Adrenal gland (tissue), 12 donors: ENCODE data around the gene DNAH1. TPM values are rescaled to one million over a fixed set of nuclear protein-coding genes. Genes with fewer than 3 reads are reported as not detected.

Experiments used
- DNase-seq, 7 donors: peaks; one replicate each; pipeline ENCODE4 v3.0.0-alpha.2; 2019 to 2020
- H3K27ac ChIP-seq, 5 donors: fragments of 200-600 bp; sonication (generic) in 4 of 5; 1 replicate in 3 of 5; 2 replicates in 2 of 5; pipeline versions ENCODE4 v1.5.1 to v1.8.0; 2016 to 2020; ENCODE audit warnings: mild to moderate bottlenecking in 1 of 5
- H3K27me3 ChIP-seq: fragments of 200-600 bp; 2 replicates; pipeline ENCODE4 v1.8.0; 2021
- H3K36me3 ChIP-seq, 2 donors: fragments of 200-600 bp; replicated peaks in 1 of 2; 1 replicate in 1 of 2; 2 replicates in 1 of 2; pipeline versions ENCODE4 v1.5.1 to v1.8.0; 2018 to 2022
- H3K4me1 ChIP-seq, 2 donors: fragments of 200-600 bp; replicated peaks in 1 of 2; 1 replicate in 1 of 2; 2 replicates in 1 of 2; pipeline versions ENCODE4 v1.5.1 to v1.8.0; 2018 to 2021
- H3K4me3 ChIP-seq, 4 donors: fragments of 200-600 bp; sonication (generic) in 3 of 4; one replicate each; pipeline ENCODE4 v1.5.1; 2016 to 2018
- H3K9me3 ChIP-seq, 3 donors: fragments of 200-600 bp; sonication (generic) in 1 of 3; replicated peaks in 1 of 3; 1 replicate in 2 of 3; 2 replicates in 1 of 3; pipeline versions ENCODE4 v1.5.1 to v1.8.0; 2016 to 2021
- POLR2A ChIP-seq, 2 donors: fragments of 450-650 bp; IDR thresholded peaks; one replicate each; pipeline ENCODE4 v1.6.1; 2017; ENCODE audit warnings: antibody characterized with exemption in 2 of 2, mild to moderate bottlenecking in 2 of 2, moderate library complexity in 1 of 2
- WGBS, 4 donors: extraction: QIAGEN DNeasy Blood & Tissue Kit in 2 of 4; methylation state at CpG; one replicate each; pipeline versions ENCODE4 v1.1.5 to v1.1.7; 2013 to 2017; 5-methylcytosine and 5-hydroxymethylcytosine counted together
- intact Hi-C, 2 donors: fragments of 100-400 bp; cut with DNase I; formaldehyde crosslinking; loops; one replicate each; pipeline versions ENCODE4 v1.14.1 to v1.15.0; 2022 to 2023
- polyA plus RNA-seq, 3 donors: library from polyadenylated mRNA; stranded (reverse); fragments of 200-250 nt in 2 of 3; fragments of 350-450 nt in 1 of 3; fragmentation: Illumina TruSeq in 1 of 3; extraction: RNeasy Lipid Tissue Mini Kit (QIAGEN cat#74804) in 1 of 3; gene quantifications; one replicate each; pipeline ENCODE4 v1.2.3, GENCODE V29; 2013 to 2014
- total RNA-seq, 9 donors: library from RNA; depleted of rRNA in 4 of 9; stranded (reverse); fragments of >200 nt in 4 of 9; fragments of 120-200 nt in 1 of 9; fragmentation: NEBNext Ultra II Directional in 1 of 9; extraction: Animal tissue kit (Norgen Biotek cat#: 25700) in 1 of 9; gene quantifications; one replicate each; pipeline versions ENCODE4 v1.1.0 to v1.2.4, GENCODE V29; 2013 to 2023
- TF ChIP-seq, protein P1 (sequence below), 6 experiments: fragments of 450-650 bp in 4 of 6; fragments of 200-600 bp in 2 of 6; sonication (generic) in 1 of 6; IDR thresholded peaks; 1 replicate in 5 of 6; 2 replicates in 1 of 6; pipeline versions ENCODE4 v1.5.1 to v1.8.0; 2016 to 2021; ENCODE audit warnings: antibody characterized with exemption in 6 of 6, mild to moderate bottlenecking in 2 of 6, moderate library complexity in 1 of 6
- donor health status: healthy with polysubstance abuse.
- donor health status: Bipolar disorder and iron deficiency.
- donor health status: DM: yes; HTN: yes; CAD: no.
- donor health status: DM: no; HTN: no; CAD: no.
- donor health status: DM: no; HTN: no; CAD: no.
- donor health status: DM: yes; HTN: yes; CAD: no.

The DNAH1 gene
- total and polyA plus RNA-seq, 12 donors, result 2.1 to 24.4 (median 9.0) TPM

- intact Hi-C loops, result no loop called here
- TF ChIP-seq POLR2A (IDR thresholded peaks at IDR 0.05), result no peak
- TF ChIP-seq, protein P1, sequence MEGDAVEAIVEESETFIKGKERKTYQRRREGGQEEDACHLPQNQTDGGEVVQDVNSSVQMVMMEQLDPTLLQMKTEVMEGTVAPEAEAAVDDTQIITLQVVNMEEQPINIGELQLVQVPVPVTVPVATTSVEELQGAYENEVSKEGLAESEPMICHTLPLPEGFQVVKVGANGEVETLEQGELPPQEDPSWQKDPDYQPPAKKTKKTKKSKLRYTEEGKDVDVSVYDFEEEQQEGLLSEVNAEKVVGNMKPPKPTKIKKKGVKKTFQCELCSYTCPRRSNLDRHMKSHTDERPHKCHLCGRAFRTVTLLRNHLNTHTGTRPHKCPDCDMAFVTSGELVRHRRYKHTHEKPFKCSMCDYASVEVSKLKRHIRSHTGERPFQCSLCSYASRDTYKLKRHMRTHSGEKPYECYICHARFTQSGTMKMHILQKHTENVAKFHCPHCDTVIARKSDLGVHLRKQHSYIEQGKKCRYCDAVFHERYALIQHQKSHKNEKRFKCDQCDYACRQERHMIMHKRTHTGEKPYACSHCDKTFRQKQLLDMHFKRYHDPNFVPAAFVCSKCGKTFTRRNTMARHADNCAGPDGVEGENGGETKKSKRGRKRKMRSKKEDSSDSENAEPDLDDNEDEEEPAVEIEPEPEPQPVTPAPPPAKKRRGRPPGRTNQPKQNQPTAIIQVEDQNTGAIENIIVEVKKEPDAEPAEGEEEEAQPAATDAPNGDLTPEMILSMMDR (IDR thresholded peaks at IDR 0.05), result no peak
- DNase-seq, result peak in 4 of 7 donors; percentile 15 to 33 (median 30)
- H3K27ac ChIP-seq, result no peak overlapping the region
- no peaks in the 10 kb centered on the region for H3K9me3 ChIP-seq
- no peaks in the 10 kb centered on the region for H3K27me3 ChIP-seq
- no peak overlapping the region for H3K4me3 ChIP-seq
- no peaks in the 10 kb centered on the region for H3K36me3 ChIP-seq
- WGBS, 4 donors, result 80 to 84% (median 84%) methylated on average over 7 of the region's 7 CpGs
- peaks cover 5 to 10% of the 10 kb centered on the region in 2 donors for H3K4me1 ChIP-seq
Observed at GRCh38 chr3:52429779-52430415, 113.8 kb downstream of the DNAH1 start.

GRCh38 chr3:52430416-52430810 lies 114.3 kb downstream of the DNAH1 start:
- H3K36me3 ChIP-seq, result no peaks in the 10 kb centered on the region
- 88 to 98% (median 90%) methylated on average over 5 to 9 of the region's 9 CpGs for WGBS, 4 donors
- H3K9me3 ChIP-seq, result no peaks in the 10 kb centered on the region
- H3K4me1 ChIP-seq, result peaks cover 5 to 10% of the 10 kb centered on the region in 2 donors
- H3K27ac ChIP-seq, result no peak overlapping the region
- H3K4me3 ChIP-seq, result no peak overlapping the region
- intact Hi-C loops, result no loop called here
- H3K27me3 ChIP-seq, result no peaks in the 10 kb centered on the region
- DNase-seq, result peak in 1 of 7 donors; percentile 9
- no peak for TF ChIP-seq POLR2A (IDR thresholded peaks at IDR 0.05)
- TF ChIP-seq, protein P1 (IDR thresholded peaks at IDR 0.05), result no peak

- TF ChIP-seq, protein P1 (IDR thresholded peaks at IDR 0.05), result no peak
- TF ChIP-seq POLR2A (IDR thresholded peaks at IDR 0.05), result no peak
- WGBS, 4 donors, result 68 to 81% (median 73%) methylated on average over 10 of the region's 10 CpGs
Observed at GRCh38 chr3:52431459-52432223, 115.5 kb downstream of the DNAH1 start.

DNA sequence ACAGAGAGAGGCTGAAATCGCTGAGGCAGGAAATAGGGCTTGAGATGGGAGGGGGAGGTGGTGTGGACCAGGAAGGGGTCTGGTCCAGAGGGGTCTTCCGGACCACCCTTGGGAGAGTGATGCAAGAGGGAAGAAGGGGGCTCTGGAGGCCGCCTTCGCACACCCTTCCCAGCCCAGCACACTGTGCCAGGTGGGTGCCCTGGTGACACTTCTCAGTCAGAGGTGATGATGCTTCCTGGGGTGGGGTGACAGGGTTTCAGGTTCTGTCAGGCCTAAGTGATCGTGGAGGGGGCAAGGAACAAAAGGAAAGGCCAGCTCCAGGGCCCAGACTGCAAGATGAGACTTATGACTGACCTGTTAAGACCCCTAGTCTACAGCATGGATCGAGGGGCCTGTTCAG lies 116.1 kb downstream of the DNAH1 start:
- Histone ChIP-seq H3K9me3 (no peaks in the 10 kb centered on the region), H3K27me3 (no peaks in the 10 kb centered on the region), H3K4me3 (no peak overlapping the region), H3K4me1 (peaks cover 5 to 10% of the 10 kb centered on the region in 2 donors), H3K27ac (peak overlapping the region in 2 of 5 donors; percentile 1 to 34), H3K36me3 (no peaks in the 10 kb centered on the region)
- intact Hi-C loops, result no loop called here
- WGBS, 4 donors, result 73 to 79% (median 76%) methylated on average over 6 of the region's 6 CpGs
- TF ChIP-seq, protein P1 (IDR thresholded peaks at IDR 0.05), result no peak
- TF ChIP-seq POLR2A (IDR thresholded peaks at IDR 0.05), result no peak
- DNase-seq, result peak in 1 of 7 donors; percentile 13

More at GRCh38 chr3:52431459-52432223, 115.5 kb downstream of the DNAH1 start:
- intact Hi-C loops, result no loop called here
- peaks cover 5 to 10% of the 10 kb centered on the region in 2 donors for H3K4me1 ChIP-seq
- H3K4me3 ChIP-seq, result no peak overlapping the region
- H3K27me3 ChIP-seq, result no peaks in the 10 kb centered on the region
- no peaks in the 10 kb centered on the region for H3K9me3 ChIP-seq
- no peaks in the 10 kb centered on the region for H3K36me3 ChIP-seq
- peak overlapping the region in 2 of 5 donors; percentile 15 to 34 for H3K27ac ChIP-seq
- peak in 1 of 7 donors; percentile 10 for DNase-seq
